Measurements from ENCODE around the gene CLCN4.

Gene CLCN4

GRCh38 chrX:10221651-10222050 lies 64.9 kb downstream of the CLCN4 start:
- TF ChIP-seq CTCF (IDR thresholded peaks at IDR 0.05; ENCODE audit: insufficient read depth, low read depth, low read length, missing control alignments): no peak

GRCh38 chrX:10223276-10223675 lies 66.5 kb downstream of the CLCN4 start:
- DNase-seq (ENCODE audit: low read depth): no peak
- H3K4me3 ChIP-seq (ENCODE audit: low read depth, low read length): no peak overlapping the region
- no peak for TF ChIP-seq CTCF (IDR thresholded peaks at IDR 0.05; ENCODE audit: insufficient read depth, low read depth, low read length, missing control alignments)

More at GRCh38 chrX:10221651-10222050, 64.9 kb downstream of the CLCN4 start:
- DNase-seq (ENCODE audit: low read depth): no peak
- H3K4me3 ChIP-seq (ENCODE audit: low read depth, low read length): no peak overlapping the region

- no peak for DNase-seq (ENCODE audit: low read depth)
- no peak overlapping the region for H3K4me3 ChIP-seq (ENCODE audit: low read depth, low read length)
- TF ChIP-seq CTCF (IDR thresholded peaks at IDR 0.05; ENCODE audit: insufficient read depth, low read depth, low read length, missing control alignments): no peak
Measured at GRCh38 chrX:10223781-10224180, 67.0 kb downstream of the CLCN4 start.

GRCh38 chrX:10230222-10230621 lies 73.4 kb downstream of the CLCN4 start:
- TF ChIP-seq CTCF (IDR thresholded peaks at IDR 0.05; ENCODE audit: insufficient read depth, low read depth, low read length, missing control alignments): no peak
- no peak overlapping the region for H3K4me3 ChIP-seq (ENCODE audit: low read depth, low read length)
- DNase-seq (ENCODE audit: low read depth): no peak

GRCh38 chrX:10231461-10231860 lies 74.7 kb downstream of the CLCN4 start:
- TF ChIP-seq CTCF (IDR thresholded peaks at IDR 0.05; ENCODE audit: insufficient read depth, low read depth, low read length, missing control alignments): no peak
- H3K4me3 ChIP-seq (ENCODE audit: low read depth, low read length): no peak overlapping the region
- DNase-seq (ENCODE audit: low read depth): no peak

GRCh38 chrX:10233173-10233572 lies 76.4 kb downstream of the CLCN4 start:
- H3K4me3 ChIP-seq (ENCODE audit: low read depth, low read length): no peak overlapping the region
- TF ChIP-seq CTCF (IDR thresholded peaks at IDR 0.05; ENCODE audit: insufficient read depth, low read depth, low read length, missing control alignments): no peak

GRCh38 chrX:10233696-10234095 lies 76.9 kb downstream of the CLCN4 start:
- DNase-seq (ENCODE audit: low read depth): no peak
- TF ChIP-seq CTCF (IDR thresholded peaks at IDR 0.05; ENCODE audit: insufficient read depth, low read depth, low read length, missing control alignments): no peak
- no peak overlapping the region for H3K4me3 ChIP-seq (ENCODE audit: low read depth, low read length)

More at GRCh38 chrX:10233173-10233572, 76.4 kb downstream of the CLCN4 start:
- DNase-seq (ENCODE audit: low read depth): no peak

Measured in GM12865 (cell line).